ENCODE measurements around the gene KCNQ1OT1.

Gene KCNQ1OT1

GRCh38 chr11:2694995-2695939, 4.5 kb downstream of the KCNQ1OT1 start:
- no peak for TF ChIP-seq CTCF (IDR thresholded peaks at IDR 0.05; ENCODE audit: insufficient read depth, low read depth, low read length, missing control alignments)
- no peak overlapping the region for H3K4me3 ChIP-seq (ENCODE audit: low read depth, low read length)
- no peak for DNase-seq (ENCODE audit: low read depth)

DNA sequence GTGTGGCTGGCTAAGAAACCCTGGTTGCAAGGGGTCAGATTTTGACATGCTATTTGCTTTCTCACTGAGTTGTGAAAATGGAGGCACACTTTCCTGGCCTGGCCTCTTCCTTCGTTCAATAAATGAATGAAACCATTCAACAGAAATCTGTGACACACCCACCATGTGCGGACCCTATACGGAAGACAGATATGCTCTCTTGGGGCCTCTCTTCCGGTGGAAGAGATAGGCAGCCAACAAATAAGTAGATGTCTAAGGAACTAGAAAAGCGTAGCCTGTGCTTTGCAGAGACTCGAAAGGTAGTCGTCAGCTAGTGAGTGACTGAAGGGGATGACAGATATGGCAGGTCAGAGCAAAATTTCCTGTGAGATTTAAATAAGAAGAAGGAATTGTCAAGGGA, 5.3 kb downstream of the KCNQ1OT1 start:
- TF ChIP-seq CTCF (IDR thresholded peaks at IDR 0.05; ENCODE audit: insufficient read depth, low read depth, low read length, missing control alignments), result no peak
- peak; percentile 28 for DNase-seq (ENCODE audit: low read depth)
- no peak overlapping the region for H3K4me3 ChIP-seq (ENCODE audit: low read depth, low read length)

- no peak for DNase-seq (ENCODE audit: low read depth)
- no peak overlapping the region for H3K4me3 ChIP-seq (ENCODE audit: low read depth, low read length)
- no peak for TF ChIP-seq CTCF (IDR thresholded peaks at IDR 0.05; ENCODE audit: insufficient read depth, low read depth, low read length, missing control alignments)
Observed at GRCh38 chr11:2693271-2694261, 6.2 kb downstream of the KCNQ1OT1 start.

- H3K4me3 ChIP-seq (ENCODE audit: low read depth, low read length), result no peak overlapping the region
- peak; percentile 18 for DNase-seq (ENCODE audit: low read depth)
- peak; percentile 14 for TF ChIP-seq CTCF (IDR thresholded peaks at IDR 0.05; ENCODE audit: insufficient read depth, low read depth, low read length, missing control alignments)
Observed at GRCh38 chr11:2691991-2692875, 7.6 kb downstream of the KCNQ1OT1 start.

GRCh38 chr11:2691355-2691761, 8.4 kb downstream of the KCNQ1OT1 start:
- TF ChIP-seq CTCF (IDR thresholded peaks at IDR 0.05; ENCODE audit: insufficient read depth, low read depth, low read length, missing control alignments), result no peak
- no peak for DNase-seq (ENCODE audit: low read depth)
- H3K4me3 ChIP-seq (ENCODE audit: low read depth, low read length), result no peak overlapping the region
